GM12872 (cell line): ENCODE measurements around the gene YBX1.

ENCODE experiments used
- CTCF ChIP-seq: IDR thresholded peaks from 3 replicates; pipeline ENCODE4 v1.5.1; 2011; ENCODE audit warnings: low read depth, mild to moderate bottlenecking, low read length, moderate library complexity; ENCODE audit not compliant: insufficient read depth

Gene YBX1

GRCh38 chr1:42737986-42738677, 55.9 kb downstream of the YBX1 start:
- TF ChIP-seq CTCF: no peak

GRCh38 chr1:42738678-42739226, 56.5 kb downstream of the YBX1 start:
- TF ChIP-seq CTCF: no peak

- no peak for TF ChIP-seq CTCF
These were observed 57.8 kb downstream of the YBX1 start, which contains the start of gene CLDN19 for GRCh38 chr1:42739753-42740700. CLDN19 (minus strand) TSS chr1:42740236; CDS start chr1:42740063, 173 bp downstream.

- TF ChIP-seq CTCF: no peak
These were observed 58.8 kb downstream of the YBX1 start for GRCh38 chr1:42740851-42741580.

GRCh38 chr1:42741706-42742105, 59.5 kb downstream of the YBX1 start:
- no peak for TF ChIP-seq CTCF

GRCh38 chr1:42742141-42742540, 59.9 kb downstream of the YBX1 start:
- no peak for TF ChIP-seq CTCF
